Measurements from ENCODE around the gene FILIP1. TPM values are rescaled to one million over a fixed set of nuclear protein-coding genes. Genes with fewer than 3 reads are reported as not detected.

Gene FILIP1
- total RNA-seq, 1 donor from 2014 or later = 2.0 TPM

GRCh38 chr6:75503291-75503690 is 9.7 kb upstream of the FILIP1 start:
- Histone ChIP-seq H3K36me3 (ENCODE audit: insufficient read depth, low read length) (no peaks in the 10 kb centered on the region), H4K20me1 (ENCODE audit: insufficient read depth, low read length) (no peaks in the 10 kb centered on the region), H3K9ac (ENCODE audit: low read length) (no peak overlapping the region), H3K4me3 (ENCODE audit: insufficient read depth, low read depth, low read length) (no peak overlapping the region), H3K9me3 (ENCODE audit: insufficient read depth, low read depth, low read length) (no peaks in the 10 kb centered on the region), H3K4me2 (ENCODE audit: low read length) (no peak overlapping the region), H3K4me1 (ENCODE audit: insufficient read depth, low read length) (no peaks in the 10 kb centered on the region), H2AFZ (ENCODE audit: low read depth, low read length) (no peak overlapping the region), H3K79me2 (ENCODE audit: insufficient read depth, low read length) (no peaks in the 10 kb centered on the region), H3K27ac (ENCODE audit: low read depth, low read length) (no peak overlapping the region), H3K27me3 (ENCODE audit: insufficient read depth, low read length) (no peaks in the 10 kb centered on the region)
- DNase-seq (ENCODE audit: low read depth) (no peak), FAIRE-seq (peak; percentile 41)
- H3K27ac Mint-ChIP-seq (ENCODE audit: unreplicated experiment) = peak overlapping the region; percentile 58
- H3K4me1 Mint-ChIP-seq (ENCODE audit: low read depth, unreplicated experiment) = peaks cover 10% of the 10 kb centered on the region
- peaks cover 2% of the 10 kb centered on the region for H3K9me3 Mint-ChIP-seq (ENCODE audit: unreplicated experiment)
- H3K36me3 Mint-ChIP-seq (ENCODE audit: low read depth, unreplicated experiment) = no peaks in the 10 kb centered on the region
- H3K27me3 Mint-ChIP-seq (ENCODE audit: low read depth, unreplicated experiment) = no peaks in the 10 kb centered on the region
- no peak overlapping the region for H3K4me3 Mint-ChIP-seq (ENCODE audit: unreplicated experiment)
- TF ChIP-seq CTCF (IDR thresholded peaks at IDR 0.05; ENCODE audit: insufficient read depth, low read depth, low read length) (no peak), EZH2 (IDR thresholded peaks at IDR 0.05; ENCODE audit: insufficient read depth, low read length) (no peak)

GRCh38 chr6:75502884-75503283 is 9.3 kb upstream of the FILIP1 start:
- Histone ChIP-seq H3K9ac (ENCODE audit: low read length) (no peak overlapping the region), H3K9me3 (ENCODE audit: insufficient read depth, low read depth, low read length) (no peaks in the 10 kb centered on the region), H3K36me3 (ENCODE audit: insufficient read depth, low read length) (no peaks in the 10 kb centered on the region), H3K27me3 (ENCODE audit: insufficient read depth, low read length) (no peaks in the 10 kb centered on the region), H3K79me2 (ENCODE audit: insufficient read depth, low read length) (no peaks in the 10 kb centered on the region), H3K4me1 (ENCODE audit: insufficient read depth, low read length) (no peaks in the 10 kb centered on the region), H3K27ac (ENCODE audit: low read depth, low read length) (no peak overlapping the region), H3K4me3 (ENCODE audit: insufficient read depth, low read depth, low read length) (no peak overlapping the region), H4K20me1 (ENCODE audit: insufficient read depth, low read length) (no peaks in the 10 kb centered on the region), H3K4me2 (ENCODE audit: low read length) (no peak overlapping the region), H2AFZ (ENCODE audit: low read depth, low read length) (no peak overlapping the region)
- FAIRE-seq (no peak), DNase-seq (ENCODE audit: low read depth) (no peak)
- Mint-ChIP-seq H3K4me3 (ENCODE audit: unreplicated experiment) (no peak overlapping the region), H3K4me1 (ENCODE audit: low read depth, unreplicated experiment) (peaks cover 10% of the 10 kb centered on the region), H3K9me3 (ENCODE audit: unreplicated experiment) (peaks cover 2% of the 10 kb centered on the region), H3K27me3 (ENCODE audit: low read depth, unreplicated experiment) (no peaks in the 10 kb centered on the region), H3K27ac (ENCODE audit: unreplicated experiment) (no peak overlapping the region), H3K36me3 (ENCODE audit: low read depth, unreplicated experiment) (no peaks in the 10 kb centered on the region)
- TF ChIP-seq EZH2 (IDR thresholded peaks at IDR 0.05; ENCODE audit: insufficient read depth, low read length) (no peak), CTCF (IDR thresholded peaks at IDR 0.05; ENCODE audit: insufficient read depth, low read depth, low read length) (no peak)

- Histone ChIP-seq H3K4me3 (ENCODE audit: insufficient read depth, low read depth, low read length) (no peak overlapping the region), H3K36me3 (ENCODE audit: insufficient read depth, low read length) (no peaks in the 10 kb centered on the region), H3K4me1 (ENCODE audit: insufficient read depth, low read length) (no peaks in the 10 kb centered on the region), H3K9ac (ENCODE audit: low read length) (no peak overlapping the region), H3K9me3 (ENCODE audit: insufficient read depth, low read depth, low read length) (no peaks in the 10 kb centered on the region), H3K79me2 (ENCODE audit: insufficient read depth, low read length) (no peaks in the 10 kb centered on the region), H4K20me1 (ENCODE audit: insufficient read depth, low read length) (no peaks in the 10 kb centered on the region), H3K4me2 (ENCODE audit: low read length) (no peak overlapping the region), H2AFZ (ENCODE audit: low read depth, low read length) (no peak overlapping the region), H3K27me3 (ENCODE audit: insufficient read depth, low read length) (no peaks in the 10 kb centered on the region), H3K27ac (ENCODE audit: low read depth, low read length) (no peak overlapping the region)
- Mint-ChIP-seq H3K36me3 (ENCODE audit: low read depth, unreplicated experiment) (no peaks in the 10 kb centered on the region), H3K4me3 (ENCODE audit: unreplicated experiment) (no peak overlapping the region), H3K4me1 (ENCODE audit: low read depth, unreplicated experiment) (peaks cover 10% of the 10 kb centered on the region), H3K27me3 (ENCODE audit: low read depth, unreplicated experiment) (no peaks in the 10 kb centered on the region), H3K27ac (ENCODE audit: unreplicated experiment) (no peak overlapping the region), H3K9me3 (ENCODE audit: unreplicated experiment) (peaks cover 2% of the 10 kb centered on the region)
- TF ChIP-seq CTCF (IDR thresholded peaks at IDR 0.05; ENCODE audit: insufficient read depth, low read depth, low read length) (no peak), EZH2 (IDR thresholded peaks at IDR 0.05; ENCODE audit: insufficient read depth, low read length) (no peak)
- no peak for FAIRE-seq
- no peak for DNase-seq (ENCODE audit: low read depth)
Measured at GRCh38 chr6:75501756-75502155, 8.2 kb upstream of the FILIP1 start.
